ENCODE measurements around the gene UBE3A. TPM values are rescaled to one million over a fixed set of nuclear protein-coding genes. Genes with fewer than 3 reads are reported as not detected.

Gene UBE3A
- total and polyA plus RNA-seq, 2 donors (not counting 1 experiment from before 2014, with no cell fraction given) = 13.4 to 135 TPM

DNA sequence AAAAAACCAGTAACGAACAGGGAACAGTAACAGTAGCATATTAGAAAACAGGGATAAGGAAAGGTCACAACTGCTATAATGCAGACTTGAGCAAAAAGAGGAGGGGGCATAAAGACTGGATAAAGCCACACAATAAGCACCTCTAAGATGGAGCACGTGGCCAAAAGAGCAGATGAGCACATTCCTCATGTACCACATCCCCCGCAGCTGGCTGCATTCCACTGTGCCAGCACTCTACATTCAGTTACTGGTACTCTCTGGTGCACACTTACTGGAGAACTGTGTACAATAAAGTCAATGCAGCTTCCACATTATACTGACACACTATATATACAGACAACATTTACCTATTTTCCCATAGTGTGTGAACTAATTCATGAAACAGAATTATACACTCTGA is 64.7 kb downstream of the UBE3A start:
- Histone ChIP-seq H3K27me3 (replicated peaks in 1 of 4; ENCODE audit: control extremely low read depth in 1 of 4, control insufficient read depth in 3 of 4, insufficient read depth in 4 of 4, low read length in 3 of 4) (no peaks in the 10 kb centered on the region), H2AFZ (ENCODE audit: insufficient read depth, low read depth, low read length, poor library complexity, severe bottlenecking) (no peak overlapping the region), H3K4me2 (replicated peaks; ENCODE audit: low read depth, low read length, poor library complexity, severe bottlenecking) (no peak overlapping the region), H4K20me1 (ENCODE audit: control insufficient read depth, insufficient read depth, low read length, poor library complexity, severe bottlenecking) (peaks cover 4% of the 10 kb centered on the region), H3K27ac (ENCODE audit: low read length in 2 of 2) (no peak overlapping the region), H3K9ac (ENCODE audit: low read length) (no peak overlapping the region), H3K79me2 (ENCODE audit: control insufficient read depth, insufficient read depth, low read length) (peaks cover 18% of the 10 kb centered on the region), H3K4me1 (ENCODE audit: control insufficient read depth in 2 of 2, insufficient read depth in 2 of 2, low read length in 2 of 2) (no peaks in the 10 kb centered on the region), H3K4me3 (ENCODE audit: control extremely low read depth in 1 of 5, extremely low read depth in 1 of 5, insufficient read depth in 1 of 5, low read depth in 2 of 5, low read length in 4 of 5) (no peak overlapping the region), H3K9me3 (ENCODE audit: control extremely low read depth in 1 of 3, control insufficient read depth in 2 of 3, insufficient read depth in 1 of 3, low read length in 2 of 3) (no peaks in the 10 kb centered on the region), H3K36me3 (replicated peaks in 1 of 2; ENCODE audit: control extremely low read depth in 1 of 2, control insufficient read depth in 1 of 2, extremely low read depth in 1 of 2, insufficient read depth in 2 of 2, low read length in 1 of 2) (peaks cover 9 to 44% of the 10 kb centered on the region in 2 experiments)
- TF ChIP-seq, protein P1, sequence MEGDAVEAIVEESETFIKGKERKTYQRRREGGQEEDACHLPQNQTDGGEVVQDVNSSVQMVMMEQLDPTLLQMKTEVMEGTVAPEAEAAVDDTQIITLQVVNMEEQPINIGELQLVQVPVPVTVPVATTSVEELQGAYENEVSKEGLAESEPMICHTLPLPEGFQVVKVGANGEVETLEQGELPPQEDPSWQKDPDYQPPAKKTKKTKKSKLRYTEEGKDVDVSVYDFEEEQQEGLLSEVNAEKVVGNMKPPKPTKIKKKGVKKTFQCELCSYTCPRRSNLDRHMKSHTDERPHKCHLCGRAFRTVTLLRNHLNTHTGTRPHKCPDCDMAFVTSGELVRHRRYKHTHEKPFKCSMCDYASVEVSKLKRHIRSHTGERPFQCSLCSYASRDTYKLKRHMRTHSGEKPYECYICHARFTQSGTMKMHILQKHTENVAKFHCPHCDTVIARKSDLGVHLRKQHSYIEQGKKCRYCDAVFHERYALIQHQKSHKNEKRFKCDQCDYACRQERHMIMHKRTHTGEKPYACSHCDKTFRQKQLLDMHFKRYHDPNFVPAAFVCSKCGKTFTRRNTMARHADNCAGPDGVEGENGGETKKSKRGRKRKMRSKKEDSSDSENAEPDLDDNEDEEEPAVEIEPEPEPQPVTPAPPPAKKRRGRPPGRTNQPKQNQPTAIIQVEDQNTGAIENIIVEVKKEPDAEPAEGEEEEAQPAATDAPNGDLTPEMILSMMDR (IDR thresholded peaks at IDR 0.05) = no peak
- TF ChIP-seq EZH2 (IDR thresholded peaks at IDR 0.05; ENCODE audit: borderline replicate concordance, insufficient read depth, low read depth, low read length, poor library complexity, severe bottlenecking) = no peak
- DNase-seq = no peak
- Mint-ChIP-seq H3K27ac (no peak overlapping the region), H3K4me1 (peaks cover under 1% of the 10 kb centered on the region), H3K27me3 (no peaks in the 10 kb centered on the region), H3K4me3 (no peak overlapping the region), H3K9me3 (ENCODE audit: insufficient read depth) (no peaks in the 10 kb centered on the region)
- ChIA-PET CTCF (no interaction called here), POLR2A (no interaction called here)
- no peak for ATAC-seq (ENCODE audit: low read depth)
- intact Hi-C loops (cut with micrococcal nuclease) = no loop called here
- 100% methylated on average over 2 of the region's 3 CpGs for WGBS (ENCODE audit: insufficient coverage)

DNA sequence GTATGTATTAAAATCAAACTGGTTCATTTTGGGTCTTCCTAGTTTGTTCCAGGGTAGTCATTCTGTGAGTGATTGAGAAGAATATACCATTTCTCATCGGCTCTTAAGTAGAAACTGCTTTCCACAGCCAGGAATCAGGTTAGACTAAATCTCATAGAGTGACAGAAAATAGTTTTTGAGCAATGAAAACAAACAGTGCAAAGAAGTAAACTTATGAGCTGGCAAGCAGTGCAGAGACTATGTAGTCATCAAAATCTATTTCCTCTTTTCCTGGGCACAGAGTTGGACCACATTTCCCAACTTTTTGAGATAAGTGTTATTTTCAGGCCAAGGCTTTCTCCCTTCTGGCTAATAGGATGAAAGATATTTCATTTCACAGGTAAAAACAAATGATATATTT is 66.5 kb downstream of the UBE3A start:
- TF ChIP-seq, protein P1 (IDR thresholded peaks at IDR 0.05) = no peak
- TF ChIP-seq EZH2 (IDR thresholded peaks at IDR 0.05; ENCODE audit: borderline replicate concordance, insufficient read depth, low read depth, low read length, poor library complexity, severe bottlenecking) = no peak
- Histone ChIP-seq H3K9me3 (ENCODE audit: control extremely low read depth in 1 of 3, control insufficient read depth in 2 of 3, insufficient read depth in 1 of 3, low read length in 2 of 3) (no peaks in the 10 kb centered on the region), H3K4me3 (ENCODE audit: control extremely low read depth in 1 of 5, extremely low read depth in 1 of 5, insufficient read depth in 1 of 5, low read depth in 2 of 5, low read length in 4 of 5) (no peak overlapping the region), H2AFZ (ENCODE audit: insufficient read depth, low read depth, low read length, poor library complexity, severe bottlenecking) (no peak overlapping the region), H3K27ac (ENCODE audit: low read length in 2 of 2) (no peak overlapping the region), H3K9ac (ENCODE audit: low read length) (no peak overlapping the region), H3K27me3 (replicated peaks in 1 of 4; ENCODE audit: control extremely low read depth in 1 of 4, control insufficient read depth in 3 of 4, insufficient read depth in 4 of 4, low read length in 3 of 4) (no peaks in the 10 kb centered on the region), H3K4me2 (replicated peaks; ENCODE audit: low read depth, low read length, poor library complexity, severe bottlenecking) (no peak overlapping the region), H3K79me2 (ENCODE audit: control insufficient read depth, insufficient read depth, low read length) (peaks cover 10% of the 10 kb centered on the region), H3K36me3 (replicated peaks in 1 of 2; ENCODE audit: control extremely low read depth in 1 of 2, control insufficient read depth in 1 of 2, extremely low read depth in 1 of 2, insufficient read depth in 2 of 2, low read length in 1 of 2) (peaks cover 7 to 48% of the 10 kb centered on the region in 2 experiments), H3K4me1 (ENCODE audit: control insufficient read depth in 2 of 2, insufficient read depth in 2 of 2, low read length in 2 of 2) (no peaks in the 10 kb centered on the region), H4K20me1 (ENCODE audit: control insufficient read depth, insufficient read depth, low read length, poor library complexity, severe bottlenecking) (peaks cover 4% of the 10 kb centered on the region)
- POLR2A ChIA-PET = no interaction called here
- CTCF ChIA-PET = no interaction called here
- no peaks in the 10 kb centered on the region for H3K27me3 Mint-ChIP-seq
- H3K9me3 Mint-ChIP-seq (ENCODE audit: insufficient read depth) = no peaks in the 10 kb centered on the region
- no peak for ATAC-seq (ENCODE audit: low read depth)
- no peak overlapping the region for H3K27ac Mint-ChIP-seq
- intact Hi-C loops (cut with micrococcal nuclease) = no loop called here
- peaks cover 7% of the 10 kb centered on the region for H3K4me1 Mint-ChIP-seq
- DNase-seq = no peak
- no peak overlapping the region for H3K4me3 Mint-ChIP-seq
- WGBS (ENCODE audit: insufficient coverage) = no CpG with 5 or more reads among the region's 1 CpG
